Measurements from ENCODE around the gene PRKAG1. TPM values are rescaled to one million over a fixed set of nuclear protein-coding genes. Genes with fewer than 3 reads are reported as not detected.
A peak's percentile ranks its signal among the peaks of the same experiment; 100 is the strongest.

PRKAG1 gene
- total RNA-seq, 1 experiment from 2014 or later: 41.6 TPM

GRCh38 chr12:49019120-49019430, 499 bp upstream of the PRKAG1 start:
- ATAC-seq (0 out of 2 replicates have a peak, but pooled peaks have one; percentile 1), DNase-seq (ENCODE audit: low spot score) (no peak)
- peak overlapping the region; percentile 91 for H3K4me3 Mint-ChIP-seq
- H3K36me3 Mint-ChIP-seq: peaks cover 17% of the 10 kb centered on the region
- H3K27me3 Mint-ChIP-seq (ENCODE audit: low read depth): peaks cover 6% of the 10 kb centered on the region
- CTCF ChIA-PET: interaction anchor here (0.6 to 4.1 kb wide), 11 partner anchors 9 to 819 kb away, joined by 3 to 98 read pairs (median 8); partner anchors contain the start of genes DDN, FKBP11 and WNT1
- POLR2A ChIA-PET: interaction anchor here (1.2 to 1.5 kb wide), 2 partner anchors 37 to 62 kb away, joined by 6 to 7 read pairs; partner anchors contain the start of gene ARF3
- H3K4me1 Mint-ChIP-seq: peaks cover 16% of the 10 kb centered on the region
- peak overlapping the region; percentile 99 for H3K27ac Mint-ChIP-seq
- H3K9me3 Mint-ChIP-seq: no peaks in the 10 kb centered on the region
- no peak for TF ChIP-seq ZNF219 (CRISPR knock-in tag; IDR thresholded peaks at IDR 0.05; ENCODE audit: borderline replicate concordance)

- CTCF ChIA-PET: interaction anchor here (0.6 to 3.5 kb wide), 16 partner anchors 10 to 229 kb away, joined by 3 to 60 read pairs (median 6); partner anchors contain the start of genes ADCY6, ARF3, DDN and WNT10B
- peak overlapping the region; percentile 91 for H3K4me3 Mint-ChIP-seq
- POLR2A ChIA-PET: interaction anchor here (0.5 to 0.6 kb wide), 2 partner anchors 21 to 256 kb away, joined by 3 to 5 read pairs; no protein-coding TSS in a partner anchor
Observed at GRCh38 chr12:49017891-49018260, 700 bp downstream of the PRKAG1 start.

More at GRCh38 chr12:49017891-49018260, 700 bp downstream of the PRKAG1 start:
- Mint-ChIP-seq H3K27ac (peak overlapping the region; percentile 95), H3K27me3 (ENCODE audit: low read depth) (peaks cover 6% of the 10 kb centered on the region), H3K36me3 (peaks cover 14% of the 10 kb centered on the region), H3K9me3 (no peaks in the 10 kb centered on the region), H3K4me1 (peaks cover 16% of the 10 kb centered on the region)
- TF ChIP-seq ERG (CRISPR knock-in tag; IDR thresholded peaks at IDR 0.05) (no peak), ZNF232 (CRISPR knock-in tag; IDR thresholded peaks at IDR 0.05) (no peak), ZMAT4 (CRISPR knock-in tag; IDR thresholded peaks at IDR 0.05) (no peak), ZNF138 (CRISPR knock-in tag; conservative IDR thresholded peaks at IDR 0.05) (no peak), GTF2I (CRISPR knock-in tag; conservative IDR thresholded peaks at IDR 0.05) (no peak), MYBL2 (CRISPR knock-in tag; IDR thresholded peaks at IDR 0.05) (no peak), PRRX2 (CRISPR knock-in tag; IDR thresholded peaks at IDR 0.05) (no peak), STAT6 (CRISPR knock-in tag; conservative IDR thresholded peaks at IDR 0.05; ENCODE audit: low read depth) (no peak), ELF4 (CRISPR knock-in tag; IDR thresholded peaks at IDR 0.05; ENCODE audit: low read depth) (no peak), IRF1 (CRISPR knock-in tag; IDR thresholded peaks at IDR 0.05) (no peak), ZNF396 (CRISPR knock-in tag; IDR thresholded peaks at IDR 0.05; ENCODE audit: borderline replicate concordance) (no peak), ATF6 (CRISPR knock-in tag; IDR thresholded peaks at IDR 0.05) (no peak), CREB1 (CRISPR knock-in tag; IDR thresholded peaks at IDR 0.05) (no peak), SMAD4 (CRISPR knock-in tag; IDR thresholded peaks at IDR 0.05) (no peak), FOXP1 (CRISPR knock-in tag; IDR thresholded peaks at IDR 0.05; ENCODE audit: borderline replicate concordance) (no peak), ZBTB43 (CRISPR knock-in tag; IDR thresholded peaks at IDR 0.05) (no peak), RELA (CRISPR knock-in tag; IDR thresholded peaks at IDR 0.05; ENCODE audit: borderline replicate concordance) (no peak), JUN (CRISPR knock-in tag; IDR thresholded peaks at IDR 0.05) (no peak), FOXK1 (CRISPR knock-in tag; IDR thresholded peaks at IDR 0.05) (no peak)
- no peak for DNase-seq (ENCODE audit: low spot score)
- ATAC-seq: peak; percentile 1; the same call in 1 of the 2 replicates
